GM12865 (cell line): ENCODE results near the gene ABLIM3.

Experiments used
- DNase-seq: peaks from one replicate; pipeline ENCODE4 v3.0.0; 2010; ENCODE audit warnings: low read depth
- H3K4me3 ChIP-seq: 2 replicates; pipeline ENCODE4 v1.5.1; 2011; ENCODE audit warnings: mild to moderate bottlenecking, low read depth, low read length, control low read depth
- TF ChIP-seq, protein P1 (sequence below): IDR thresholded peaks from 2 replicates; pipeline ENCODE4 v1.5.1; 2011; ENCODE audit warnings: low read length, control low read depth, low read depth, inconsistent platforms; ENCODE audit not compliant: insufficient read depth; ENCODE audit errors: missing control alignments

Gene ABLIM3

DNA sequence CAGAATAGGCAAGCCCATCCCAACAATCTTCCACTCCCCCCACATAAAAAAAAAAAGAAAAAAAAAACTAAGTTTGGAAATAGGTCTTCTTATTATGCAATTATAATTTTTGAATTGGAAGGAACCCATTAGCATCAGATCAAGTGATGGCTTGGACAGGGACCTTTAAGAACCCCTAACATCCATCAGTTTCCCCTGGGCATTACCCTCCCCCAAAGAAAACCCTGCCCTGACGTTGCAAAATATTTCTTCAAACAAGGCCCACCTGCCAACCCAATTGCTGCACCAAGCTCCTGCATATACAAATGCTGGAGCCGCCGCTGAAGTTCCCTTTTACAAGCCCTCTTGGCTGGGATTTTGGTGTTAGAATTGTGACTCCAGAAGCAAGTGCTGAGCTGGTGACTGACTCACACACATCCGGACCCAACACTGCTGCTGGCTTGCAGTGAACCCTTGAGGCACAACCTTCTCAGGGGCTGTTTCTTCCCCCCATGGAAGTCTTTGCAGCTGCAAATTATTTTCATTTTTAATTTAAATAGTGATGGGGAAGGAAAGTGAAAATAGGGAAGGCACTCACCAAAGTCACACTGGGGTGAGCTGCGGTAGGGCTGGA is 74.3 kb downstream of the ABLIM3 start:
- TF ChIP-seq, protein P1, sequence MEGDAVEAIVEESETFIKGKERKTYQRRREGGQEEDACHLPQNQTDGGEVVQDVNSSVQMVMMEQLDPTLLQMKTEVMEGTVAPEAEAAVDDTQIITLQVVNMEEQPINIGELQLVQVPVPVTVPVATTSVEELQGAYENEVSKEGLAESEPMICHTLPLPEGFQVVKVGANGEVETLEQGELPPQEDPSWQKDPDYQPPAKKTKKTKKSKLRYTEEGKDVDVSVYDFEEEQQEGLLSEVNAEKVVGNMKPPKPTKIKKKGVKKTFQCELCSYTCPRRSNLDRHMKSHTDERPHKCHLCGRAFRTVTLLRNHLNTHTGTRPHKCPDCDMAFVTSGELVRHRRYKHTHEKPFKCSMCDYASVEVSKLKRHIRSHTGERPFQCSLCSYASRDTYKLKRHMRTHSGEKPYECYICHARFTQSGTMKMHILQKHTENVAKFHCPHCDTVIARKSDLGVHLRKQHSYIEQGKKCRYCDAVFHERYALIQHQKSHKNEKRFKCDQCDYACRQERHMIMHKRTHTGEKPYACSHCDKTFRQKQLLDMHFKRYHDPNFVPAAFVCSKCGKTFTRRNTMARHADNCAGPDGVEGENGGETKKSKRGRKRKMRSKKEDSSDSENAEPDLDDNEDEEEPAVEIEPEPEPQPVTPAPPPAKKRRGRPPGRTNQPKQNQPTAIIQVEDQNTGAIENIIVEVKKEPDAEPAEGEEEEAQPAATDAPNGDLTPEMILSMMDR: no peak
- no peak for DNase-seq
- H3K4me3 ChIP-seq: no peak overlapping the region

DNA sequence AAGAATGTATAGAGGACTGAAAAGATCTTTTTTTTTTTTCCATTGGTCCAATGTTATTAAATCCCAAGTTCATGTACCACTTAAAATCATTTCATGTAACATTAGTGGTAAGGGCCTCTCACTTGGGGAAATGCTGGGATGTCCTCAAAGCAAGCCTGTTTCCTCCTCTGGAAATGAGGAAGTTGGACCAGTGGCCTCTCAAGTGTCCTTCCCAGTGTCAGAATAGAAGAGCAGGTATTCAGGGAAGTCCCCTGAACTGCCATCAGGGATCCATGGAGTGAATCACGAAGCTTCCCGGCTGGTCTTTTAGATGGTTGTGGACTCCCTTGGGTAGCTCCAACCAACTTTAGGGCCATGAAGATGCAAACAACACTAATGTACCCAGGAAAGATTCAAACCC is 75.2 kb downstream of the ABLIM3 start:
- no peak for DNase-seq
- TF ChIP-seq, protein P1: no peak
- no peak overlapping the region for H3K4me3 ChIP-seq

DNA sequence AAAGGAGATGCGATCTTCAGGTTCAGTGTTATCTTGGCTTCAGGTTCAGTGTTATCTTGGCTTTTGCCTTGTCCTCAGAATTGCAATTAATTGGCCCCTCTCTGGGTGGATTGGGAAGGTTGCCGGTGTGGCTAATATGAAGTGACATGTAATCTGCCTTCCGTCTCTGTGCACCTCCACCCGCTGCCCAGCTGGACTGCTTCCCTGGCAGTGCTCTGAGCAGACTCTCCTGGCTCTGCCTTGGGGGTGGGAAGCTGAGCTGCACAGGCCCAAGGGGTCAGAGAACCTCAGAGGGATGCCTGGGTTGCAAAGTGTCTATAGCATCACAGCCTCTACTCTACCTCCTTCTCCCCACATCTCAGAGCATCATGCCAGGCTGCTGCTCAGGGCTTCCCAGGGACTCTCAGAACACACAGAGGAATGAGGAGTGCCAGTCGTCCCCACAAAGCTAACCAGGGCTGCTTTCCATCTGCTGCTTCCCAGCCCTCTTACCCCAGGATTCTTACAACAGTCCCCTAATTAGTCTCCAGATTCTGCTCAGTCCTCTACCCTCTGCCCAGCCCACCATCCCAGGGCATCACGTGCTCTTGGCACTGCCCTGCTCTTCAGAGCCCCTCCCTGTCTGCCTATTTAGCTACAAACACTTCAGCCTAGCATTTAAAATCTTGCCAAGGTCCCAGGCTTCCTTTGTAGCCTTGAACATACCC is 76.0 kb downstream of the ABLIM3 start:
- no peak for DNase-seq
- TF ChIP-seq, protein P1: no peak
- no peak overlapping the region for H3K4me3 ChIP-seq

DNA sequence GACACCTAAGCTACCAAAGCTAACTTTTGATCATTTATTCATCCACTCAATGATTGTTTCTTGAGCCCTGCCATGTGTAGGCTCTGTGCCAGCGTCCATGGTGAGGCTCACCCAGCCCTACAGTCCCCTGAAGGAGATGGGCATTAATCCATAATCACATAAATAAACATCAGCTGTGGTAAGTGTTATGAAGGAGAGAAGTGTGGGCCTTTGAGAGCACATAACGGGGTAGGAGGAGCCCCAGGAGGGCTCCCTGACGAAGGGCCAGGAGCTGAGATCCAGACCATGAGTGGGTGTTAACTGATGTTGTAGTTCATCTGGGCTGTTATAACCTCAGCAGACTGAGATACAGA is 76.5 kb downstream of the ABLIM3 start:
- H3K4me3 ChIP-seq: no peak overlapping the region
- TF ChIP-seq, protein P1: no peak
- no peak for DNase-seq

DNA sequence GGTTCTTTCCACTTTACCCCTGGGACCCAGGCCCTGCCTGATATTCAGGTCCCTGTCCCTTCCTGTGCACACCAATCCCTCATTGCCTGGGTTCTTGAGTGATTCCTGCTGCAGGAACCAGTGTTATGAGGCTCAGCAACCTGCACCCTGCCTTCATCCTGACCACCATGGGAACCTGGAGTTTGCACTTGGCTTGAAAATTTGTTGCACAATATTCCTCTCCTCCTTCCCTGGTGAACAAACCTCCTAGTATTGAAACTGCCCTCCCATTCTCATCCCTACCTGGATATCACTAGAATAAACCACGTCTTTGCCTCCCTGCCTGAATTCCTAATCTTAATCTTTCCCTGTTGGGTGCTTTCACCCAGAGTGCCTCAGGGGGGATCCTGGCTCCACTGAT is 78.3 kb downstream of the ABLIM3 start:
- no peak for DNase-seq
- no peak overlapping the region for H3K4me3 ChIP-seq
- TF ChIP-seq, protein P1: no peak

DNA sequence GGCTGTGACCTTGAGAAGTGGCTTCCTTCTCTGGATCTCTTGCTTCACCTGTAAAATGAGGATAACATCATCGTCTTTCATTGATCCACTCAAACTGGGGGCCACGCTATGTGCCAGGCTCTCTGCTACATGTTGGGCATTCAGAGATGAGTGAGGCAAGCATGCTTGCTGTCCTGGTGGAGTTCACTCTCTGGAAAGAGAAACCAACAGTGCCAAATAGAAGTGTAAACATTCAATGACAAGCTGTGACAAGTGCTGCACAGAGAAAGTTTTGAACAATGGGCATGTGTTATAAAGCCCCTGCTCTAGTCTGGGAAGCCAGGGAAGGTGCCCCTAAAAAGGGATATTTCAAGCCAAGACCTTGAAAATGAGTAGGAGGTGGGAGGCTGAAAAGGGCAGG is 79.5 kb downstream of the ABLIM3 start:
- DNase-seq: no peak
- TF ChIP-seq, protein P1: no peak
- no peak overlapping the region for H3K4me3 ChIP-seq

DNA sequence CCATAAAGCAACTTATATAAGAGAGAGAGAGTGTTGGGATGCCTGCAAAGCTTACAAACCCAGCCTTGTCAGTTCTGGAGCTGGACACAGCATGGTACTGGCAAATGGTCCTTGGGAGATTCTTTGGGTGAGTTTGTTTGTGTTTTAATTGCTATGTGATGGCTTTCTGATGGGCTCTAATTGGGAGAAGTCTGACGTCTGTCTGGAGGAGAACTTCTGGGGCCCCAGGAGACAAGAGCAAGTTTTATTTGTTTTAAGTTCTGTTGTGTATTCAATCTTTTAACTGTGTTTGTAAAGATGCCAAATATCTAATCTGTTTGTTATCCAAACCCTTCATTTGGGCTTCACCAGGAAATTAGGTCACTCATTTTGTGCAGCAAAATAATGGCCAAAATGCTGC is 80.0 kb downstream of the ABLIM3 start:
- H3K4me3 ChIP-seq: no peak overlapping the region
- TF ChIP-seq, protein P1: no peak
- DNase-seq: no peak
